ENCODE results near the gene CBR3. TPM values are rescaled to one million over a fixed set of nuclear protein-coding genes. Genes with fewer than 3 reads are reported as not detected.

The CBR3 gene
- total RNA-seq (2022; extraction: Qiagen RNA extraction): 9.9 to 11.6 TPM (median 11.3 TPM) in 5 replicates

DNA sequence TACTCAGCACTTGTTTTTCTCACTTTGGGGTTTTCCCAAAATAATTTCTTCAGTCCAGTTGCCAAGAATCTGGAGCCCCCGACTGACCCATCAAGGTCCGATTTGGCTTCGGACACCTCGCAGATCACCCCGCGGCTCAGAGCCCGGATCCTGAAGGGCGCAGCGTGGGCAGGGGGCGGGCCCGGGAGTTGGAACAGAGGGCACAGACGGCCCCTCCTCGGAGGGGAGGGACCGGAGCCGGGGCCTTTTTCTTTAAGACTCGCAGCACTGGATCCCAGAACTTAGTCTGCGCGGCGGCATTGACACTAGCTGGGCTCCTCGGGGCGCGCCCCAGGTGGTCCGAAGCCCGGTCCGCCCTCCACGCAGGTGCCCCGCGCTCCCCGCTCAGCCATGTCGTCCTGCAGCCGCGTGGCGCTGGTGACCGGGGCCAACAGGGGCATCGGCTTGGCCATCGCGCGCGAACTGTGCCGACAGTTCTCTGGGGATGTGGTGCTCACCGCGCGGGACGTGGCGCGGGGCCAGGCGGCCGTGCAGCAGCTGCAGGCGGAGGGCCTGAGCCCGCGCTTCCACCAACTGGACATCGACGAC, at the start of gene CBR3:
CBR3 (plus strand) TSS at position 277 of the 588 bp plus-strand sequence; CDS start at position 391, 114 bp downstream.

DNA sequence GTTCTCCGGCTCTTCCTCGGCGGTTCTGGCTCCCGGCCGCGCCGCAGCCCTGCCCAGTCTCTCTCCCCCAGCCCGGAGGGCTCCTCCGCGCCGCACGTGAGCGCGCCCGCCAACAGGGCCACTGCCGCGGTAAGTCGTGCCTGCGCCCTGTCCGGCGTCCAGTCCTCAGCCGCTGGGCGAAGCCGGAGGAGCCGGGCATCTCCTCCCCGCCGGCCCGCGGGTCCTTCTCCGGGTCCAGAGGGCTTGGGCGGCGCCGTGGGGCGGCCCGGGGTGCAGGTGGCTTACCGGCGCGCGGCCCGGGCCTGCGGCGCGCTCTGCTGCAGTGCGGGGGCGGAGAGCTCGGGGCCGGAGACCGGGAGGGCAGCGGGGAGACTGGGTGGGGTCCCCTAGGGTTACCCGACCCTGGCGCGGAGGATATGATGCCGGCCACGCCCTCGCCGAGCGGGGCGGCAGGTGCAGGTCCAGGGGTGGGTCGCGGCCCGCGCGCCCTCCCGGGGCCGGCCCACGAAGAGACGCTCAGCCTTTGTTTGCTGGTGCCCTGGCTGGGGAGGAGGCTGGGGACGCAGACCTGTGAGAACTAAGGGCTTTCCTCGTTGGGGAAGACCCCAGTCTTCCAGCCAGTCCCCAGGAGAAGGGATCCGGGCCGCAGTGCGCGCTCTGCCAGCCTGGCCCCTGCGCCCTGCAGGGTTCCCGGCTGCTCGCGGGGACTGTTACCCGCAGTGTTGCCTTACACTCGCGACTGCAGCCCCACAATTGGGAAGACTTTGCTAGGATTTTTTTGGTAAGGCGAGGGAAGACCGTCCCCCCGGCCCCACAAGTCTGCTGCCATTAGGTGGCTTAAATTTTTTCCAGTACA, 22.2 kb downstream of the CBR3 start, which contains the start of gene DOP1B:
DOP1B (plus strand) TSS at position 10 of the 856 bp plus-strand sequence. CDS start 7,910 bp downstream, outside the sequence.

Other genes starting within 250 kb of the CBR3 start
- 8.8 to 10.5 TPM (median 9.7 TPM) in 5 replicates for gene SETD4, start 74.6 kb upstream of the CBR3 start, total RNA-seq (2022; extraction: Qiagen RNA extraction)
- 144 to 169 TPM (median 164 TPM) in 5 replicates for gene CBR1, start 65.1 kb upstream of the CBR3 start, total RNA-seq (2022; extraction: Qiagen RNA extraction)
- gene DOP1B, start 21.7 kb downstream of the CBR3 start, total RNA-seq (2022; extraction: Qiagen RNA extraction): 3.4 to 4.3 TPM (median 3.5 TPM) in 5 replicates
- gene MORC3, start 185.1 kb downstream of the CBR3 start, total RNA-seq (2022; extraction: Qiagen RNA extraction): 4.9 to 8.8 TPM (median 6.2 TPM) in 5 replicates